ENCODE measurements around the gene ELOVL6. TPM values are rescaled to one million over a fixed set of nuclear protein-coding genes. Genes with fewer than 3 reads are reported as not detected.

Gene ELOVL6
- total RNA-seq, 2 donors from 2014 or later: 1.1 TPM

GRCh38 chr4:110074570-110074969 is 123.8 kb downstream of the ELOVL6 start:
- Histone ChIP-seq H3K4me1 (peaks cover 0 to 12% of the 10 kb centered on the region in 2 donors), H3K36me3 (no peaks in the 10 kb centered on the region), H3K27me3 (no peaks in the 10 kb centered on the region), H3K9me3 (no peaks in the 10 kb centered on the region), H3K4me3 (no peak overlapping the region), H3K27ac (no peak overlapping the region)
- DNase-seq (ENCODE audit: low spot score): no peak
- no peak for TF ChIP-seq CTCF (IDR thresholded peaks at IDR 0.05)

- Histone ChIP-seq H3K36me3 (no peaks in the 10 kb centered on the region), H3K27ac (no peak overlapping the region), H3K9me3 (no peaks in the 10 kb centered on the region), H3K4me1 (peaks cover 0 to 12% of the 10 kb centered on the region in 2 donors), H3K4me3 (no peak overlapping the region), H3K27me3 (no peaks in the 10 kb centered on the region)
- DNase-seq (ENCODE audit: low spot score): no peak
- TF ChIP-seq CTCF (IDR thresholded peaks at IDR 0.05): no peak
These were observed 125.2 kb downstream of the ELOVL6 start for GRCh38 chr4:110073053-110073845.

- no peaks in the 10 kb centered on the region for H3K36me3 ChIP-seq
- no peaks in the 10 kb centered on the region for H3K27me3 ChIP-seq
- no peak for DNase-seq (ENCODE audit: low spot score)
- no peak overlapping the region for H3K4me3 ChIP-seq
- no peak overlapping the region for H3K27ac ChIP-seq
- no peak for TF ChIP-seq CTCF (IDR thresholded peaks at IDR 0.05)
- no peaks in the 10 kb centered on the region for H3K9me3 ChIP-seq
- H3K4me1 ChIP-seq: peaks cover 0 to 12% of the 10 kb centered on the region in 2 donors
These were observed 126.9 kb downstream of the ELOVL6 start for GRCh38 chr4:110071466-110071865.

- Histone ChIP-seq H3K27ac (no peak overlapping the region), H3K4me3 (no peak overlapping the region), H3K36me3 (no peaks in the 10 kb centered on the region), H3K4me1 (peaks cover 0 to 12% of the 10 kb centered on the region in 2 donors), H3K9me3 (no peaks in the 10 kb centered on the region), H3K27me3 (no peaks in the 10 kb centered on the region)
- TF ChIP-seq CTCF (IDR thresholded peaks at IDR 0.05): no peak
- no peak for DNase-seq (ENCODE audit: low spot score)
These were observed 130.2 kb downstream of the ELOVL6 start for GRCh38 chr4:110068248-110068647.

GRCh38 chr4:110064934-110065333 is 133.5 kb downstream of the ELOVL6 start:
- Histone ChIP-seq H3K4me3 (no peak overlapping the region), H3K27ac (no peak overlapping the region), H3K27me3 (no peaks in the 10 kb centered on the region), H3K9me3 (no peaks in the 10 kb centered on the region), H3K36me3 (no peaks in the 10 kb centered on the region), H3K4me1 (no peaks in the 10 kb centered on the region)
- TF ChIP-seq CTCF (IDR thresholded peaks at IDR 0.05): no peak
- no peak for DNase-seq (ENCODE audit: low spot score)

DNA sequence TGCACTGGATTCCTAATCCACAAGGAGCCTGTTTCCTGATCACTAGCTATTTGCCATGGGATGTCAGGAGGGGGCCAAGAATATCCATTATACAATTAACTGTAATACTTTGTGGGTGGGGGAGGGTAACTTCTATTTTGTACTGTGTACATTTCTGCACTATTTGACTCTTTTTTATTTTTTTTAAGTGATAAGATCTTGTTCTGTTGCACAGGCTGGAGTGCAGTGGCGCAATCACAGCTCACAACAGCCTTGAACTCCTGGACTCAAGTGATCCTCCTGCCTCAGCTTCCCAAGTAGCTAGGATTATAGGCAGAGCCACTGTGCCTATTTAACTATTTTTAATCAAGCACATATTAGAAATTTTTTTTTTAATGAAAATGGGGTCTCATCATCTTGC is 134.1 kb downstream of the ELOVL6 start:
- Histone ChIP-seq H3K4me1 (no peaks in the 10 kb centered on the region), H3K4me3 (no peak overlapping the region), H3K27ac (no peak overlapping the region), H3K9me3 (no peaks in the 10 kb centered on the region), H3K36me3 (no peaks in the 10 kb centered on the region), H3K27me3 (no peaks in the 10 kb centered on the region)
- TF ChIP-seq CTCF (IDR thresholded peaks at IDR 0.05): no peak
- DNase-seq (ENCODE audit: low spot score): no peak

Data from right atrium auricular region (tissue), 2 donors.